Measurements from ENCODE around the gene FGF9. TPM values are rescaled to one million over a fixed set of nuclear protein-coding genes. Genes with fewer than 3 reads are reported as not detected.

Gene FGF9
- total RNA-seq, 2 donors from 2014 or later = 0.07 TPM; not detected in 1

GRCh38 chr13:21672287-21672680 is 1.4 kb downstream of the FGF9 start:
- TF ChIP-seq CTCF (conservative IDR thresholded peaks at IDR 0.05) = no peak
- no peaks in the 10 kb centered on the region for H3K9me3 ChIP-seq (ENCODE audit: control insufficient read depth, low read length)
- H3K36me3 Mint-ChIP-seq (ENCODE audit: low read depth) = no peaks in the 10 kb centered on the region
- peaks cover 88% of the 10 kb centered on the region for H3K27me3 Mint-ChIP-seq (ENCODE audit: insufficient read depth)
- H3K9ac ChIP-seq (ENCODE audit: extremely low read depth, low read length, poor library complexity, severe bottlenecking) = no peak overlapping the region
- no peaks in the 10 kb centered on the region for H3K9me3 Mint-ChIP-seq
- H3K36me3 ChIP-seq (ENCODE audit: control insufficient read depth, insufficient read depth, low read length) = no peaks in the 10 kb centered on the region
- no peak overlapping the region for H3K4me3 Mint-ChIP-seq
- peaks cover 30% of the 10 kb centered on the region for H3K4me1 Mint-ChIP-seq
- H3K4me3 ChIP-seq (ENCODE audit: low read length) = no peak overlapping the region
- 0% methylated on average over 2 of the region's 4 CpGs; no CpG with 5 or more reads in 1 of the 2 experiments for WGBS, 2 experiments (ENCODE audit: insufficient coverage in 1 of 2, insufficient read length in 1 of 2)
- peaks cover 4% of the 10 kb centered on the region for H3K4me1 ChIP-seq (ENCODE audit: control insufficient read depth, insufficient read depth, low read length)
- H3K27me3 ChIP-seq (ENCODE audit: control insufficient read depth, insufficient read depth, low read length, poor library complexity, severe bottlenecking) = peaks cover 85% of the 10 kb centered on the region
- no peak for DNase-seq
- H3K27ac Mint-ChIP-seq = no peak overlapping the region
- no peak overlapping the region for H3K27ac ChIP-seq (ENCODE audit: low read depth, low read length)

- Histone ChIP-seq H3K9ac (ENCODE audit: extremely low read depth, low read length, poor library complexity, severe bottlenecking) (no peak overlapping the region), H3K27me3 (ENCODE audit: control insufficient read depth, insufficient read depth, low read length, poor library complexity, severe bottlenecking) (peaks cover 85% of the 10 kb centered on the region), H3K4me1 (ENCODE audit: control insufficient read depth, insufficient read depth, low read length) (peaks cover 4% of the 10 kb centered on the region), H3K36me3 (ENCODE audit: control insufficient read depth, insufficient read depth, low read length) (no peaks in the 10 kb centered on the region), H3K9me3 (ENCODE audit: control insufficient read depth, low read length) (no peaks in the 10 kb centered on the region), H3K27ac (ENCODE audit: low read depth, low read length) (no peak overlapping the region), H3K4me3 (ENCODE audit: low read length) (peak overlapping the region; percentile 65)
- no peak for TF ChIP-seq CTCF (conservative IDR thresholded peaks at IDR 0.05)
- Mint-ChIP-seq H3K36me3 (ENCODE audit: low read depth) (no peaks in the 10 kb centered on the region), H3K4me3 (peak overlapping the region; percentile 51), H3K4me1 (peaks cover 30% of the 10 kb centered on the region), H3K27me3 (ENCODE audit: insufficient read depth) (peaks cover 88% of the 10 kb centered on the region), H3K9me3 (no peaks in the 10 kb centered on the region), H3K27ac (no peak overlapping the region)
- DNase-seq = no peak
- WGBS, 2 experiments (ENCODE audit: insufficient coverage in 1 of 2, insufficient read length in 1 of 2) = 11 to 12% methylated on average over 18 to 24 of the region's 24 CpGs
These were observed 2.1 kb downstream of the FGF9 start for GRCh38 chr13:21672796-21673538.

GRCh38 chr13:21673539-21673788 is 2.6 kb downstream of the FGF9 start:
- peak overlapping the region; percentile 51 for H3K4me3 Mint-ChIP-seq
- no peaks in the 10 kb centered on the region for H3K36me3 Mint-ChIP-seq (ENCODE audit: low read depth)
- TF ChIP-seq CTCF (conservative IDR thresholded peaks at IDR 0.05) = peak; percentile 56
- peaks cover 4% of the 10 kb centered on the region for H3K4me1 ChIP-seq (ENCODE audit: control insufficient read depth, insufficient read depth, low read length)
- H3K4me3 ChIP-seq (ENCODE audit: low read length) = peak overlapping the region; percentile 65
- no peaks in the 10 kb centered on the region for H3K9me3 ChIP-seq (ENCODE audit: control insufficient read depth, low read length)
- H3K9me3 Mint-ChIP-seq = no peaks in the 10 kb centered on the region
- no peak overlapping the region for H3K27ac ChIP-seq (ENCODE audit: low read depth, low read length)
- DNase-seq = no peak
- H3K27me3 ChIP-seq (ENCODE audit: control insufficient read depth, insufficient read depth, low read length, poor library complexity, severe bottlenecking) = peaks cover 82% of the 10 kb centered on the region
- H3K36me3 ChIP-seq (ENCODE audit: control insufficient read depth, insufficient read depth, low read length) = no peaks in the 10 kb centered on the region
- 0% methylated on average over 21 of the region's 21 CpGs; no CpG with 5 or more reads in 1 of the 2 experiments for WGBS, 2 experiments (ENCODE audit: insufficient coverage in 1 of 2, insufficient read length in 1 of 2)
- H3K27me3 Mint-ChIP-seq (ENCODE audit: insufficient read depth) = peaks cover 88% of the 10 kb centered on the region
- peaks cover 29% of the 10 kb centered on the region for H3K4me1 Mint-ChIP-seq
- no peak overlapping the region for H3K27ac Mint-ChIP-seq
- H3K9ac ChIP-seq (ENCODE audit: extremely low read depth, low read length, poor library complexity, severe bottlenecking) = no peak overlapping the region
